OCI-LY7 (cell line): Measurements from ENCODE around the gene MTA3. TPM values are rescaled to one million over a fixed set of nuclear protein-coding genes. Genes with fewer than 3 reads are reported as not detected.

Experiments
- BruUV-seq: library from RNA; stranded (reverse); fragments of 400-500 nt; replicated peaks from 2 replicates; lab custom pipeline; 2021; lab: Mats Ljungman, UMichigan
- CTCF ChIA-PET: fragments of 300-600 bp; sonication (Branson Sonifier 250); formaldehyde crosslinking; loops from one replicate; lab custom pipeline; 2022; ENCODE audit warnings: antibody characterized with exemption; ENCODE audit not compliant: unreplicated experiment; lab: Charles Lee
- POLR2A ChIA-PET: fragments of 300-600 bp; sonication (Branson Sonifier 250); formaldehyde crosslinking; loops from one replicate; lab custom pipeline; 2022; ENCODE audit warnings: antibody characterized with exemption; lab: Charles Lee
- DNase-seq: peaks from one replicate; pipeline ENCODE4 v3.0.0-alpha.2; 2015; ENCODE audit warnings: low spot score
- H2AFZ ChIP-seq: fragments of 200-600 bp; sonication (generic), shearing (Covaris generic); 2 replicates; pipeline ENCODE4 v1.6.1; 2014; ENCODE audit warnings: mild to moderate bottlenecking, antibody characterized with exemption, low read length, moderate library complexity
- H3K27ac ChIP-seq: fragments of 200-600 bp; sonication (generic); 2 replicates; pipeline ENCODE4 v1.5.1; 2014; ENCODE audit warnings: mixed run types, low read depth, mild to moderate bottlenecking, moderate library complexity, low read length, inconsistent platforms; ENCODE audit not compliant: poor library complexity, severe bottlenecking
- H3K36me3 ChIP-seq: fragments of 200-600 bp; sonication (generic); 2 replicates; pipeline ENCODE4 v1.6.1; 2014; ENCODE audit warnings: mild to moderate bottlenecking, antibody characterized with exemption, low read length, moderate library complexity, mixed read lengths; ENCODE audit not compliant: insufficient read depth
- H3K4me1 ChIP-seq: fragments of 200-600 bp; sonication (generic); 2 replicates; pipeline ENCODE4 v1.5.1; 2014; ENCODE audit warnings: mild to moderate bottlenecking, low read length; ENCODE audit not compliant: insufficient read depth, poor library complexity, severe bottlenecking
- H3K4me2 ChIP-seq: fragments of 200-600 bp; sonication (generic); 2 replicates; pipeline ENCODE4 v1.6.1; 2014; ENCODE audit warnings: mild to moderate bottlenecking, low read length
- H3K4me3 ChIP-seq: fragments of 200-600 bp; sonication (generic); 2 replicates; pipeline ENCODE4 v1.5.1; 2014; ENCODE audit warnings: mild to moderate bottlenecking, low read depth, low read length; ENCODE audit not compliant: poor library complexity, severe bottlenecking
- H3K79me2 ChIP-seq: fragments of 200-600 bp; sonication (generic); 2 replicates; pipeline ENCODE4 v1.6.1; 2016; ENCODE audit warnings: low read depth, mild to moderate bottlenecking, low read length, moderate library complexity, mixed read lengths; ENCODE audit not compliant: insufficient read depth
- H3K9me2 ChIP-seq: fragments of 200-600 bp; sonication (generic); 2 replicates; pipeline ENCODE4 v1.6.1; 2016; ENCODE audit warnings: mild to moderate bottlenecking, low read length, mixed read lengths; ENCODE audit not compliant: insufficient read depth
- H3K9me3 ChIP-seq: fragments of 200-600 bp; sonication (generic); 2 replicates; pipeline ENCODE4 v1.6.1; 2014; ENCODE audit warnings: mild to moderate bottlenecking, mixed run types, low read length, mixed read lengths
- H4K20me1 ChIP-seq: fragments of 200-600 bp; sonication (generic); 2 replicates; pipeline ENCODE4 v1.6.1; 2014; ENCODE audit warnings: mild to moderate bottlenecking, antibody characterized with exemption, low read length, moderate library complexity, mixed read lengths; ENCODE audit not compliant: insufficient read depth
- CTCF ChIP-seq: fragments of 200-600 bp; sonication (generic); conservative IDR thresholded peaks from 2 replicates; pipeline ENCODE4 v1.5.1; 2014; ENCODE audit warnings: mild to moderate bottlenecking, antibody characterized with exemption, low read length, moderate library complexity, mixed read lengths
- EZH2phosphoT487 ChIP-seq: fragments of 200-600 bp; sonication (generic); IDR thresholded peaks from 2 replicates; pipeline ENCODE4 v1.6.1; 2018; ENCODE audit warnings: low read depth, borderline replicate concordance, mild to moderate bottlenecking, mixed run types, antibody characterized with exemption, low read length, moderate library complexity, mixed read lengths
- intact Hi-C: fragments of 100-400 bp; cut with micrococcal nuclease; formaldehyde crosslinking; loops from one replicate; pipeline ENCODE4 v1.10.0; 2022; ENCODE audit not compliant: unreplicated experiment
- total RNA-seq, 2 experiments: library from RNA; depleted of rRNA in 1 of 2; stranded (reverse); fragments of >200 nt in 1 of 2; shearing (Covaris generic) in 1 of 2; gene quantifications; 2 replicates each; pipeline ENCODE4 v1.2.3, GENCODE V29; 2014 to 2022

MTA3 gene
- total RNA-seq, 2 experiments from 2014 or later, result 72.7 to 205 TPM

DNA sequence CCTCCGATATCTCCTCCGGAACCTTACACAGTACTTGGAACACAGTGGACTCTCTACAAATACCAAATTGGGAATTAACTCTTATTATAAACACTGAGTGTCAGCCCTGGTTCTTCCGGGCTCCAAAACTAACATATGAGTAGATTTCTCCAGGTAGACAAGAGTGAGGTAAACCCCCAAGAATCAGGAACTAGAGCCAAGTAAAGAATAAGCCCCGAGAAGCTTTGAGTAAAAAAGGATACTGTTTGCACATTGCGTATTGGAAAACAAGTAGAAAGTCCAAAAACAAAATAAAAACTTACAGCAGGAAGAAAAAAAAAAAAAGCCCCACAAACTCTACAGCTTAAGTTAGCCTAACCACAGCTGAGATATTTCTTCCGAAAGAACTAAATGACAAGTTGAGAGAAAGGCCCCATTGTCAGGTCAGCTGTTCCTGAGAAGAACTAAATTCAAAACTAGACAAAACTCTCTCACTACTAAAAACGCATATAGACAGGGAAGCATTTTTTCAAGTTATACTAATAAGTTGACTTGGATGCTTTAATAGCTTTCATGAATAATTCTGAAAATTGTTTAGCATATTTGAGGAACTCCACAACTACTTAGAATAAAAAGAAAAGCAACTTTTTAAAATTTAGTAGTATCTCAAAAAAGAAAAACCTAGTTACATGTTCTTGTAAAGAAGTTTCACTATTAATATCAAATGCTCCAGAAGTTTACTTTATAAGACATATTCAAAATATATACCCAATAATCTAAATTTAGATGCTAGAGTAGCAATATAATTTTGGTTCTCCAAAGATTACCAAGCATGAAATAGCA lies 228.2 kb downstream of the MTA3 start:
- no peak overlapping the region for H2AFZ ChIP-seq
- TF ChIP-seq EZH2phosphoT487 (no peak), CTCF (no peak)
- ChIA-PET CTCF (interaction anchor here (1.4 kb wide), 1 partner anchor 9 kb away, joined by 3 read pairs; no protein-coding TSS in a partner anchor), POLR2A (interaction anchor here (0.5 to 1.0 kb wide), 3 partner anchors 13 to 1313 kb away, joined by 3 read pairs; no protein-coding TSS in a partner anchor)
- H3K4me1 ChIP-seq, result no peaks in the 10 kb centered on the region
- no peak for DNase-seq
- H3K9me2 ChIP-seq, result no peaks in the 10 kb centered on the region
- H3K36me3 ChIP-seq, result no peaks in the 10 kb centered on the region
- intact Hi-C loops, result no loop called here
- no peak overlapping the region; the same call in 1 of the 2 replicates for H3K4me2 ChIP-seq
- no peak overlapping the region for H3K27ac ChIP-seq
- no peaks in the 10 kb centered on the region for H3K79me2 ChIP-seq
- H3K9me3 ChIP-seq, result no peaks in the 10 kb centered on the region
- no peak overlapping the region for H3K4me3 ChIP-seq
- BruUV-seq, result no TSS peak
- no peaks in the 10 kb centered on the region for H4K20me1 ChIP-seq

DNA sequence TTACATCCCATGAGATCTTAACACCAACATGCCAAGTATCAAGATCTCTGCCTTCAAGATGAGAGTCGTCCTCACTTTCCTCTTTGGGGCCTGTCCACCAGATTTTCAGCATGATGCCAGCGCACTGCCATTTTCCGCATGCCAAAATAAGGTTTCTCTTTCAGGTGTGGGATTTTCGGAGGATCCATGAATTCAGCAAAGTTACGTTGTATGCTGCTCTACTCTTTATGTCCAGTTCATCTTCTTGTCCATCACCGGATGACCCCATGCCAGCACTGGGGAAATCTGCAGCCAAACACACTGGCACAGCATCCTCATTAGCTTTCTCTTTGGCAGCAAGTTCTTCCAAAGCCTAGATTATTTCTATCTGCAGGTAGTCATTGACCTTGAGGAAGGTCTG lies 228.8 kb downstream of the MTA3 start:
- intact Hi-C loops, result no loop called here
- POLR2A ChIA-PET, result interaction anchor here (1.3 kb wide), 1 partner anchor 8 kb away, joined by 3 read pairs; no protein-coding TSS in a partner anchor
- H3K27ac ChIP-seq, result no peak overlapping the region

More for the DNA sequence above, 228.8 kb downstream of the MTA3 start:
- no peaks in the 10 kb centered on the region for H3K36me3 ChIP-seq
- no peaks in the 10 kb centered on the region for H3K79me2 ChIP-seq
- no TSS peak for BruUV-seq
- no peak overlapping the region for H3K4me2 ChIP-seq
- no peaks in the 10 kb centered on the region for H4K20me1 ChIP-seq
- DNase-seq, result no peak
- no peak overlapping the region for H3K4me3 ChIP-seq
- no peaks in the 10 kb centered on the region for H3K9me3 ChIP-seq
- H2AFZ ChIP-seq, result no peak overlapping the region
- TF ChIP-seq CTCF (no peak), EZH2phosphoT487 (no peak)
- no peaks in the 10 kb centered on the region for H3K4me1 ChIP-seq
- CTCF ChIA-PET, result no interaction called here
- no peaks in the 10 kb centered on the region for H3K9me2 ChIP-seq
